HEK293 (cell line): ENCODE results near the gene POLR2H.

Experiments
- CTCF ChIA-PET: fragments of 350-600 bp; formaldehyde crosslinking; extraction: SDS; loops from one replicate; lab custom pipeline; 2021; ENCODE audit warnings: antibody characterized with exemption; lab: Yijun Ruan, JAX
- POLR2A ChIA-PET: fragments of 300-600 bp; formaldehyde crosslinking; extraction: SDS; loops from one replicate; lab custom pipeline; 2020; ENCODE audit warnings: antibody characterized with exemption, inconsistent platforms; lab: Yijun Ruan, JAX
- H3K27ac ChIP-seq: fragments of 200-500 bp; sonication (Bioruptor generic); 2 replicates; pipeline ENCODE4 v1.5.1; 2014; ENCODE audit warnings: low read depth, low read length, control low read depth, inconsistent platforms; ENCODE audit errors: extremely low read depth
- H3K36me3 ChIP-seq, 2 experiments: fragments of 200-500 bp in 1 of 2; sonication (Bioruptor generic) in 1 of 2; 1 replicate in 1 of 2; 2 replicates in 1 of 2; pipeline ENCODE4 v1.5.1; 2014 to 2017; ENCODE audit warnings: inconsistent platforms in 2 of 2, low read length in 2 of 2; ENCODE audit not compliant: control insufficient read depth in 2 of 2, insufficient read depth in 1 of 2
- H3K4me1 ChIP-seq: fragments of 200-500 bp; sonication (Bioruptor generic); 2 replicates; pipeline ENCODE4 v1.5.1; 2014; ENCODE audit warnings: mild to moderate bottlenecking, low read length, inconsistent platforms; ENCODE audit not compliant: control insufficient read depth, insufficient read depth
- H3K4me3 ChIP-seq: 2 replicates; pipeline ENCODE4 v1.5.1; 2011; ENCODE audit warnings: low read depth, mild to moderate bottlenecking, control low read depth, low read length, moderate library complexity
- H3K9me3 ChIP-seq: fragments of 200-500 bp; sonication (Bioruptor generic); 2 replicates; pipeline ENCODE4 v1.5.1; 2014; ENCODE audit warnings: low read depth, low read length, inconsistent platforms; ENCODE audit not compliant: control insufficient read depth, insufficient read depth
- BCL11A ChIP-seq: fragments of 450-650 bp; formaldehyde crosslinking; IDR thresholded peaks from 2 replicates; pipeline ENCODE4 v1.5.1; 2016; ENCODE audit warnings: low read depth, missing biosample characterization, missing genetic modification characterization
- GFI1B ChIP-seq: fragments of 450-650 bp; formaldehyde crosslinking; IDR thresholded peaks from 2 replicates; pipeline ENCODE4 v1.5.1; 2016; ENCODE audit warnings: missing biosample characterization, missing genetic modification characterization
- GLI2 ChIP-seq: fragments of 450-650 bp; formaldehyde crosslinking; IDR thresholded peaks from 2 replicates; pipeline ENCODE4; 2017; ENCODE audit warnings: missing biosample characterization, missing genetic modification characterization, low read depth, borderline replicate concordance
- GLIS2 ChIP-seq: fragments of 450-650 bp; formaldehyde crosslinking; IDR thresholded peaks from 2 replicates; pipeline ENCODE4 v1.5.1; 2016; ENCODE audit warnings: missing biosample characterization, missing genetic modification characterization
- IKZF3 ChIP-seq: fragments of 450-650 bp; IDR thresholded peaks from 2 replicates; pipeline ENCODE4 v1.5.0; 2018; ENCODE audit warnings: missing biosample characterization, mild to moderate bottlenecking, missing genetic modification characterization, moderate library complexity
- KLF1 ChIP-seq: fragments of 450-650 bp; formaldehyde crosslinking; IDR thresholded peaks from 2 replicates; pipeline ENCODE4 v1.5.1; 2016; ENCODE audit warnings: missing biosample characterization, missing genetic modification characterization
- KLF7 ChIP-seq: fragments of 450-650 bp; formaldehyde crosslinking; IDR thresholded peaks from 2 replicates; pipeline ENCODE4 v1.5.1; 2016; ENCODE audit warnings: missing biosample characterization, missing genetic modification characterization, borderline replicate concordance
- PRDM1 ChIP-seq: fragments of 450-650 bp; formaldehyde crosslinking; IDR thresholded peaks from 2 replicates; pipeline ENCODE4; 2016; ENCODE audit warnings: missing biosample characterization, missing genetic modification characterization
- SETDB1 ChIP-seq: IDR thresholded peaks from one replicate; pipeline ENCODE4 v1.6.1; 2017; ENCODE audit warnings: mild to moderate bottlenecking, low read length, moderate library complexity, mixed read lengths; ENCODE audit not compliant: insufficient read length
- TRIM28 ChIP-seq: IDR thresholded peaks from 2 replicates; pipeline ENCODE4 v1.6.1; 2011; ENCODE audit warnings: low read length, control low read depth, borderline replicate concordance
- YY1 ChIP-seq: fragments of 450-650 bp; formaldehyde crosslinking; IDR thresholded peaks from 2 replicates; pipeline ENCODE4 v1.5.1; 2018; ENCODE audit warnings: missing biosample characterization, missing genetic modification characterization
- ZBTB17 ChIP-seq: fragments of 450-650 bp; formaldehyde crosslinking; IDR thresholded peaks from 2 replicates; pipeline ENCODE4 v1.5.1; 2016; ENCODE audit warnings: missing biosample characterization, missing genetic modification characterization
- ZBTB20 ChIP-seq: fragments of 450-650 bp; formaldehyde crosslinking; IDR thresholded peaks from 2 replicates; pipeline ENCODE4 v1.5.1; 2016; ENCODE audit warnings: missing biosample characterization, missing genetic modification characterization
- ZBTB49 ChIP-seq: fragments of 450-650 bp; formaldehyde crosslinking; IDR thresholded peaks from 2 replicates; pipeline ENCODE4 v1.5.1; 2016; ENCODE audit warnings: missing biosample characterization, missing genetic modification characterization, low read depth
- ZFP37 ChIP-seq: fragments of 450-650 bp; formaldehyde crosslinking; IDR thresholded peaks from 2 replicates; pipeline ENCODE4 v1.5.1; 2016; ENCODE audit warnings: missing biosample characterization, missing genetic modification characterization
- ZFP41 ChIP-seq: fragments of 450-650 bp; formaldehyde crosslinking; IDR thresholded peaks from 2 replicates; pipeline ENCODE4 v1.5.1; 2016; ENCODE audit warnings: missing biosample characterization, missing genetic modification characterization, borderline replicate concordance
- ZNF138 ChIP-seq: fragments of 450-650 bp; formaldehyde crosslinking; IDR thresholded peaks from 2 replicates; pipeline ENCODE4 v1.5.1; 2016; ENCODE audit warnings: missing biosample characterization, missing genetic modification characterization, borderline replicate concordance
- ZNF239 ChIP-seq: fragments of 450-650 bp; formaldehyde crosslinking; IDR thresholded peaks from 2 replicates; pipeline ENCODE4 v1.5.1; 2016; ENCODE audit warnings: missing biosample characterization, missing genetic modification characterization
- ZNF335 ChIP-seq: fragments of 450-650 bp; formaldehyde crosslinking; conservative IDR thresholded peaks from 2 replicates; pipeline ENCODE4 v1.5.1; 2016; ENCODE audit warnings: missing biosample characterization, missing genetic modification characterization
- ZNF341 ChIP-seq: fragments of 450-650 bp; formaldehyde crosslinking; IDR thresholded peaks from 2 replicates; pipeline ENCODE4; 2016; ENCODE audit warnings: low read depth, missing biosample characterization, missing genetic modification characterization
- ZNF449 ChIP-seq: fragments of 450-650 bp; formaldehyde crosslinking; IDR thresholded peaks from 2 replicates; pipeline ENCODE4 v1.5.1; 2017; ENCODE audit warnings: missing biosample characterization, mild to moderate bottlenecking, missing genetic modification characterization, moderate library complexity
- ZNF596 ChIP-seq: fragments of 450-650 bp; IDR thresholded peaks from 2 replicates; pipeline ENCODE4 v1.5.0; 2018; ENCODE audit warnings: missing biosample characterization, mild to moderate bottlenecking, missing genetic modification characterization, moderate library complexity
- ZNF600 ChIP-seq: fragments of 450-650 bp; formaldehyde crosslinking; IDR thresholded peaks from 2 replicates; pipeline ENCODE4 v1.5.1; 2016; ENCODE audit warnings: missing biosample characterization, missing genetic modification characterization
- ZNF623 ChIP-seq: fragments of 450-650 bp; formaldehyde crosslinking; IDR thresholded peaks from 2 replicates; pipeline ENCODE4 v1.5.1; 2016; ENCODE audit warnings: missing biosample characterization, missing genetic modification characterization
- ZNF645 ChIP-seq: fragments of 450-650 bp; formaldehyde crosslinking; IDR thresholded peaks from 2 replicates; pipeline ENCODE4; 2016; ENCODE audit warnings: missing biosample characterization, missing genetic modification characterization
- ZNF664 ChIP-seq: fragments of 450-650 bp; formaldehyde crosslinking; IDR thresholded peaks from 2 replicates; pipeline ENCODE4 v1.5.1; 2016; ENCODE audit warnings: missing biosample characterization, missing genetic modification characterization
- ZNF785 ChIP-seq: fragments of 450-650 bp; formaldehyde crosslinking; IDR thresholded peaks from 2 replicates; pipeline ENCODE4 v1.5.1; 2016; ENCODE audit warnings: missing biosample characterization, missing genetic modification characterization

POLR2H gene

GRCh38 chr3:184328516-184328915 is 33.0 kb upstream of the POLR2H start:
- POLR2A ChIA-PET: interaction anchor here (0.7 kb wide), 1 partner anchor 8 kb away, joined by 3 read pairs; no protein-coding TSS in a partner anchor
- H3K27ac ChIP-seq: no peak overlapping the region
- H3K4me3 ChIP-seq: no peak overlapping the region
- no peaks in the 10 kb centered on the region for H3K4me1 ChIP-seq
- CTCF ChIA-PET: no interaction called here
- no peaks in the 10 kb centered on the region for H3K9me3 ChIP-seq
- H3K36me3 ChIP-seq: peaks cover 36 to 99% of the 10 kb centered on the region in 2 experiments
- TF ChIP-seq YY1 (tag by site-specific recombination): no peak
- no peak for TF ChIP-seq ZNF335 (tag by site-specific recombination)
- TF ChIP-seq GLI2 (tag by site-specific recombination): no peak
- no peak for TF ChIP-seq ZBTB20 (tag by site-specific recombination)
- peak; percentile 31; the same call in 1 of the 2 replicates for TF ChIP-seq GLIS2 (tag by site-specific recombination)

- TF ChIP-seq GFI1B (tag by site-specific recombination) (no peak), ZNF596 (tag by site-specific recombination) (no peak), PRDM1 (tag by site-specific recombination) (peak; percentile 64), ZNF449 (tag by site-specific recombination) (no peak), ZNF239 (tag by site-specific recombination) (no peak), KLF1 (tag by site-specific recombination) (no peak), ZNF645 (no peak), ZNF138 (tag by site-specific recombination) (no peak), SETDB1 (no peak), ZBTB17 (tag by site-specific recombination) (0 out of 2 replicates have a peak, but pooled peaks have one; percentile 19), ZBTB49 (tag by site-specific recombination) (no peak), IKZF3 (tag by site-specific recombination) (0 out of 2 replicates have a peak, but pooled peaks have one; percentile 11), ZNF785 (tag by site-specific recombination) (no peak), ZNF623 (tag by site-specific recombination) (no peak), ZNF600 (tag by site-specific recombination) (no peak), ZFP37 (tag by site-specific recombination) (no peak), BCL11A (tag by site-specific recombination) (no peak), ZFP41 (tag by site-specific recombination) (no peak), KLF7 (tag by site-specific recombination) (no peak), ZNF341 (tag by site-specific recombination) (no peak), TRIM28 (no peak), ZNF664 (tag by site-specific recombination) (no peak)
- H3K36me3 ChIP-seq: peaks cover 18 to 84% of the 10 kb centered on the region in 2 experiments
- no peak overlapping the region for H3K27ac ChIP-seq
- no peaks in the 10 kb centered on the region for H3K9me3 ChIP-seq
- CTCF ChIA-PET: no interaction called here
- H3K4me3 ChIP-seq: no peak overlapping the region
- no peaks in the 10 kb centered on the region for H3K4me1 ChIP-seq
- POLR2A ChIA-PET: interaction anchor here (1.4 kb wide), 1 partner anchor 17 kb away, joined by 4 read pairs; no protein-coding TSS in a partner anchor
These were observed 29.0 kb upstream of the POLR2H start for GRCh38 chr3:184332370-184333090.
